ENCODE results near the gene EIF4G2.

Gene EIF4G2

GRCh38 chr11:10807493-10808234 is 1.1 kb downstream of the EIF4G2 start:
- peak; percentile 82 for DNase-seq

DNA sequence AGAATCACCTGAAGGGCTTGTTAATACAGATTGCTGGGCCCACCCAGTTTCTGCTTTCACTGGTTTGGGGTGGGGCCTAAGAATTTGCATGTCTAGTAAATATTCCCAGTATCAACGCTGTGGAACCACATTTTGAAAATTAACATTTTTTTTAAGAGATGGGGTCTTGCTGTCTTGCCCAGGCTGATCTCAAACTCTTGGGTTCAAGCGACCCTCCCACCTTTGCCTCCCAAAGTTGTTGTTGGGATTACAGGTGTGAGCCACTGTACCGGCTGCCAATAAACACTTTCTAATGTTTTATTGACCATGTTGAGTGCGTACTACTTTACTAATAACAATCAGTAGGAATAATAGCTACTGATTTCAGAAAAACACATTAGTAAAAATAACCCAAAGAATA is 2.5 kb downstream of the EIF4G2 start:
- DNase-seq: no peak

DNA sequence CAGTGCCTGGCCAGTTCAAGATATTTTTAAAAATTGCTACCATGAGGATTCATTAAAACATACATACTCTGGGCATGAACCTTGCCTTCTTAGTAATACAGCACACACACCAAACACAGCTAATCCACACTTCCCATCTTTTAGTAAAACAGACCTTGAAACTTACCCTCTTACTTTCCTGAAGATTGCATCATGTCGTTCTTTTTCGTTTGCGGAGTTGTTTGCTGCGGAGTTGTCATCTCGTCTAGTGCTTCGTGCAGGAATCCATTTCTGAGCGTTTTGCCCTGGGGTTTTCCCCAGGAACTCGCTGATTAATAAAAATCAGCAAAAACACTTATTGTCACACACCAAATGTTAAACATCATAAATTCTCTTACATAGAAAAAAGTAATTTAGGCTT is 3.0 kb downstream of the EIF4G2 start:
- no peak for DNase-seq

DNA sequence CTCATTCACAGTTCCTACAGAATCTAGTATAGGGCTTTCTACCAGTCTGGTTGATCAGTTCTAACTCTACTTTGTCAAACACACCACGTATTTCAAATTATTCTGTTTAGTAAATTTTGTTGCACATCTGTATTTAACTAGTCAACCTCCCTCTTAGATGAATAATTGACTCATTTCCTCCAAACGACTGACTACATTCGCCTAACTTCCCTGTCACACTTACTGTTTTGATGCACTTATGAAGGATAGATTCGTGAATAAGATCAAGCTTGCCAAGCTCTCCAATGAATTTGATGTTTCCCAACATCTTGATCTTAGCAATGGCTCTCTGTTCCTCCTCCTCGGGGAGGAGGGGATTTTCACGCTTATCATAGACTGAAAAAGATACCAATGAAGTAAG is 5.0 kb downstream of the EIF4G2 start:
- DNase-seq: no peak

DNA sequence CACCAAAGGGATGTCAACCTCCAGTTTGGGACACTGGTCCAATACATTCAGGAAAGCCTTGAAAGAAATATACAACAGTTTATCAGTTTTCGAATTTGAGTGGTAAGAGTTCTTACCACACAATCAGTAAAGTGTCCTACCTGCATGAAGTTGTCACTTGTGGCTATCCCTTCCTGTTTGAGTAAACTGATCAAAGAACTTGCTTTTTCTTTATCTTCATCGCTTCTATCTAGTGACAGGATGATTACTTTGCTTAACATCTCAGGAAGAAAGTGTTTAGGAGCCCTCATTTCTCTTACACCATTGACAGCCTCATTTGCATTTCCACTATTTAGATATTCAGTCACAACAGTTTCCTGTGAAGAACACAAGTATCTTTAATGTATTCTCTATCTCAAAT is 8.4 kb downstream of the EIF4G2 start:
- DNase-seq: no peak

GRCh38 chr11:10798330-10798928 is 10.3 kb downstream of the EIF4G2 start:
- no peak for DNase-seq

DNA sequence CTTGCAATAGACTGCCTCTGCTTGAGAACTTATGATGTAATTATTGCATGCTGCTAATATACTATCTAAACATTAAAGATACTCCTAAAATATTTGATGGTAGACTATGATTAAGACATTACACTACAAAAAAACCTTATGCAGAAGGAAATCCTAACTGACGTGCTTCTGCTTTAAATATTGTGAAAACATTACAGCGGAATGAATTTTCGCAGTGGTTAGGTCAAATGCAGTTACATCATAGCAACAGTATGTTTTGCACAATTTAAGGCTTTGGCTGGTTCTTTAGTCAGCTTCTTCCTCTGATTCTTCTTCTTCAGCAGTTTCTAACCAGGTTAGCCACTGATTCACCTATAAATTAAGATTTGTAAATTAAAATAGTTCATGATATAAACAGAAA is 11.2 kb downstream of the EIF4G2 start:
- no peak for DNase-seq

- DNase-seq: no peak
These were observed 11.7 kb downstream of the EIF4G2 start for GRCh38 chr11:10797001-10797400.

DNA sequence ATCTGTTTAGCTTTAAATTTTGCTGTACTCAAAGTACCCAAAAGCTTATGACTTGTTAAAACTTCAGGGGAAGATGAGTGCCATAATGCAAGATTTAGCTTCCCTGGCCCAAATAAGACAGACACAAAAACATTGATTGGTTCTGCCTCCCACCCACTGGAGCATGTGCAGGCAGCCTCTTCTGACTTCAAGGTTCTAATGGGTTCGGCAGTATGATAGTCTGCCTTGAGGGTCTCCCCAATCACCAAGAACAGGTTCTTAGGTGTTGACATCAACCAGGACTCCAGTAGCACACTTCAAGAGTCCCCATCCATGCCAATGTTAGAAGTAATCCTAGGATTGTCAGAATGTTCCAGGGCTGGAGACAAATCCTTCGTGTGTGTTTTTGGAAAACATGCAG is 12.5 kb downstream of the EIF4G2 start:
- no peak for DNase-seq

GRCh38 chr11:10793470-10794255 is 15.1 kb downstream of the EIF4G2 start:
- DNase-seq: no peak

GRCh38 chr11:10792385-10793068 is 16.2 kb downstream of the EIF4G2 start:
- DNase-seq: peak; percentile 83

DNA sequence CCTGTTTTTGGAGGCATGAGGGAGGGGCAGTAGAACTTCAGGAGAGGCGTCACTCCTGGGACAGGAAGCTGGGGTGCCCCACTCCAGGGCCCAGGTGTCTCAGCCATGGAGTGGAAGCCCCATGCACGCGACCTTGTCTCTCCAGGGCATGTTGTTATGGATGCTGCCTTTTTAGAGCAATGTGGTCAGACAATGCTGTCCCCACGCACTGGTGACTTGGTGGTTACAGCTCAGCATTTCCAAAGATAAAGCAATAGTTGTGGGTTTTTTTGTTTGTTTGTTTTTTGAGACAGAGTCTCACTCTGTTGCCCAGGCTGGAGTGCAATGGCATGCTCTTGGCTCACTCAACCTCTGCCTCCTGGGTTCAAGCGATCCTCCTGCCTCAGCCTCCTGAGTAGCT is 22.3 kb downstream of the EIF4G2 start:
- no peak for DNase-seq

DNA sequence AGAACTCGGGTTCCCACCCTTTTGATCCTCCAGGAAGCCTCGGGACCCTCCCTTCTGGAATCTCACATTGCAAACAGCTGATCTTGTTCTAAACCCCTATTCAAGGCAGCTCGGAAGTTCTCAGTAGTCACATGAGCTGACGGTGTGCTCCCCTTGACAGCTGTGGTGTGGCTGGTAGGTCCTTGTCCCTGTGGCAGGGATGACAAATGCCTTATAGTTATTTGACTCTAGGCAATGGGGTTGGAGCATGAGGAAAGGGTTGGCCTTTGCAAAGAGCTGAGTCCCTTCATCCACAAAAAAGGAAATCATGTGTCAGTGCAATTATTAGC is 23.6 kb downstream of the EIF4G2 start:
- no peak for DNase-seq

GRCh38 chr11:10784232-10785145 is 24.2 kb downstream of the EIF4G2 start:
- peak; percentile 58 for DNase-seq

DNA sequence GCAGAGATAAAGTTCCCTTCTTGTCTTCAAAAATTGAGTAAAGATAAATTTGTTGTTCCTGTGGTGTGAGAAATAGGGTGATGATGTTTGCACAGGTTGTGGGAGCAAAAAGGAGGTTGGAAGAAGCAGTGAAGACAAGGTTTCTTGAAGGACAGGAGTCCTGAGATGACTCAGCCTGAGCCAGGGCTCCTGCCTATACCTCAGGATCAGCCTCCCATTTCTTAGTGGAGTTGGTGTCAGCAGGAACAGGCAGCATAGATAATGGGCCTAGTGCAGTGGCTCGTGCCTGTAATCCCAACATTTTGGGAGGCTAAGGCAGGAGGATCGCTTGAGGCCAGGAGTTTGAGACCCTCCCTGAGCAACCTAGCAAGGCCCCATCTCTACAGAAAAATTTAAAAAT is 28.7 kb downstream of the EIF4G2 start:
- no peak for DNase-seq

- DNase-seq: no peak
These were observed 29.6 kb downstream of the EIF4G2 start for GRCh38 chr11:10779086-10779485.

DNA sequence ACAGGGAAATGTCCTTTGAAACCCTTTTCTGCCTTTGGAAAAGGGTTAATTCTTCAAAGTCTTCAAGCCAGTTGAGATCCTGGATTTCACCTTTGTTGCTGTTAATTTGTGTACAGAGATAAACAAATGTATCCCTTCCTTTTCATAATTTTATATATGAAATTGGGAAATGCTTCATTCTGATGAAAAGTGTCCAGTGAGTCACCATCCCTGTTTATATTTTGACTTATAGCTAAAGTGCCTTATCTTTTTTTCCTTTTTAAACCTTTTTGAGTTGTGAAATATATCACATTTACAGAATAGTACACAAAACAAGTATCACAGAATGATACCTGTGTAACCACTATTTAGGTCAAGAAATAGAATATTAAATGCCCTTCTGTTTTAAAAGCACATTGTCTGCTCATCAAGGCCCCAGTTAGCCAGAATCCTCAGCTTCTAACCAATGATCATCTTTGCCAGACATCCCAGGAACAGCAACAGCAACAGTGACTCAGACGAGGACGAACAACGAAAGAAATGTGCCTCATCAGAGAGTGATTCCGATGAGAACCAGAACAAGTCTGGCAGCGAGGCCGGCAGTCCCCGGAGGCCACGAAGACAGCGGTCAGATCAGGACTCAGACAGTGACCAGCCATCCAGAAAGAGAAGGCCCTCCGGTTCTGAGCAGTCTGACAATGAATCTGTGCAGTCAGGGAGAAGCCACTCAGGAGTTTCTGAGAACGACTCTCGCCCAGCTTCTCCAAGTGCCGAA is 30.3 kb downstream of the EIF4G2 start:
- peak; percentile 60 for DNase-seq

DNA sequence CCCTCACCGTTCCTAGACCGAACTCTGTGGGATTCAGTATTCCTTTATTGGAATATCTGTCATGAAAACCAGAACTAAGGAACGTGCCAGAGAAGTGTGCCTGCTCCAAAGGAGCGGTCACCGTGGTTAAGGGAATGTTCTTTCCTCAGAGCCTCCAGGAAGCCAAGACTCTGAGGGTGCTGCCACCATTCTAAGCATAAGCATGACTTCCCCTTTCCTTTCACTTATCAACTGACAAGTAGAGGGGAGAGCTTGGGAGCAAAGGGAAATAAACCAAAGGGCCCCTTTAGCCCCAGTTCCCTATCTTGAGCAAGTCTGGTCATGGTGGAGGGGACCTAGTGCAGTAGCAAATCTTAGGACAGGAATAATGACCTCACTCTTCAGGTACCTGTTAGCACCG is 30.9 kb downstream of the EIF4G2 start:
- DNase-seq: no peak

DNA sequence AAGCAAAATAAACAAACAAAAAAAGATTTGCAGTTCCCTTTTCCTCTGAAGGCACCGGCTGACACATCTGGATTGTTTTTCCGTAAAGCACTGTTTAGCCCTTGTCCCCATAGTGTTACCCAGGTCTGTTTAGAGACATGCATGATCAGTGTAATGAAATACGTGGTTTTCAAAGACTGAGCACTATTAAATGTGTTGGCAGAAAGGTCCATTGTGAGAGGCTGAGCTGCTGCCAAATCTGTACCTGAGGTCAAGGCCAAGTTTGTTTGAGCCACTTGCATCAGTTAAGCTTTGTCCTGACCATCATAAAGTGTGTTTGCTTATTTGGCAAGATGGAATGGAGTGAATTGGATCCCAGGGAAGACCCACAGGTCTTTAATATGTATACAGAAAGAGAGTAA is 31.3 kb downstream of the EIF4G2 start:
- no peak for DNase-seq

DNA sequence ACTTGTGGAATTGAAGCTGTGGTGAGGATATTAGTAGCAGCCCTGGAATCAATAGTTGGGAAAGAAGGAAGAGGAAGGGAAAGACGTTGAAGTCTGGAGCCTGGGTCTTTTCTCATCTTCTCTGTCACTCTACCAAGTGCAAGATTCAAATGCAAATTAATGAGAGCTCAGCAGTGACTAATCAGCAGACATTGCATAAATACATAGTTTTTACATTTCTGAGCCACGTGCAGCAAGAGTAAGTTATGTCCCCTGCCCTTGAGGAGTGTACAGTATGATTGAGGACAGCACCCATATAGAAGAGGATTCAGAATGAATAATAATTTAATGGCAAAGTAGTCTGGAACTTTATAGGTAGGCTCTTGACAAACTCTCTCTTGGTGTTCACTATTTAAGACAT is 33.9 kb downstream of the EIF4G2 start:
- no peak for DNase-seq

DNA sequence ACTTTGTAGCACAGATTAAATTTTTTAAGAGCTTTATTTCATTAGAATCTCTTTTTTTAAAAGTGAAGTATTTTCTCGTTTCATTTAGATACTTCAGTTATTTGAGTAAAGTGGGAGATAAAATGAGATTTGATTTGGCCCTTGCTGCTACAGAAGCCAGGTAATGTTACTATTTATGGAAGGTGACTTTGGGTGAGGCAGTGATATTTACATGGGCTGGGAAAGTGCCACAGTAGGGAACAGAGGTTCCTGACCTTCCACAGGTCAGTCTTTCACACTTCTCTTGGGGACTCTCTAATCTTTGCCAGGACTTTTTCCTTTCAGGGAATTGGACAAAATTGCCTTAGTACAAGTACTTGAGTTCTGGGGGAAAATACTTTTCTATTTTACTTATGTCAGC is 37.3 kb downstream of the EIF4G2 start:
- DNase-seq: no peak
